HFFc6 (cell line): Measurements from ENCODE around the gene ABCF1. TPM values are rescaled to one million over a fixed set of nuclear protein-coding genes. Genes with fewer than 3 reads are reported as not detected.

ENCODE experiments used
- DNase-seq: peaks from one replicate; pipeline ENCODE4 v3.0.0-alpha.2; 2018
- H3K27ac Mint-ChIP-seq: 2 replicates; pipeline ENCODE4 v1.8.0; 2020; ENCODE audit warnings: mild to moderate bottlenecking, mixed read lengths
- H3K27me3 Mint-ChIP-seq: 2 replicates; pipeline ENCODE4 v1.8.0; 2021; ENCODE audit warnings: mild to moderate bottlenecking, moderate library complexity, mixed read lengths; ENCODE audit not compliant: insufficient read depth
- H3K36me3 Mint-ChIP-seq: 2 replicates; pipeline ENCODE4 v1.8.0; 2021; ENCODE audit warnings: low read depth, mixed read lengths
- H3K4me1 Mint-ChIP-seq: 2 replicates; pipeline ENCODE4 v1.8.0; 2020; ENCODE audit warnings: low read depth, mixed read lengths
- H3K4me3 Mint-ChIP-seq: 2 replicates; pipeline ENCODE4 v1.8.0; 2020; ENCODE audit warnings: mild to moderate bottlenecking, moderate library complexity, mixed read lengths
- H3K9me3 Mint-ChIP-seq: 2 replicates; pipeline ENCODE4 v1.8.0; 2020; ENCODE audit warnings: mild to moderate bottlenecking, mixed read lengths
- CTCF ChIP-seq: fragments of 200-600 bp; sonication (generic); IDR thresholded peaks from 2 replicates; pipeline ENCODE4 v1.5.0; 2021; ENCODE audit warnings: antibody characterized with exemption, mild to moderate bottlenecking
- total RNA-seq, 6 experiments: library from RNA; stranded (reverse); fragmentation: NEBNext Ultra II Directional; extraction: Animal tissue kit (Norgen Biotek cat#: 25700); gene quantifications; 2 replicates in 1 of 6; 3 replicates in 5 of 6; pipeline ENCODE4 v1.2.3, GENCODE V29; 2021

The ABCF1 gene
- total RNA-seq, 6 experiments from 2014 or later = 51.3 to 69.3 (median 63.1) TPM

- Mint-ChIP-seq H3K27ac (no peak overlapping the region; the same call in 1 of the 2 replicates), H3K27me3 (peaks cover 12% of the 10 kb centered on the region), H3K9me3 (no peaks in the 10 kb centered on the region), H3K4me3 (no peak overlapping the region), H3K36me3 (peaks cover 26% of the 10 kb centered on the region), H3K4me1 (no peaks in the 10 kb centered on the region)
- TF ChIP-seq CTCF = no peak
- no peak for DNase-seq
These were observed 27.8 kb downstream of the ABCF1 start for GRCh38 chr6:30598912-30599624.

DNA sequence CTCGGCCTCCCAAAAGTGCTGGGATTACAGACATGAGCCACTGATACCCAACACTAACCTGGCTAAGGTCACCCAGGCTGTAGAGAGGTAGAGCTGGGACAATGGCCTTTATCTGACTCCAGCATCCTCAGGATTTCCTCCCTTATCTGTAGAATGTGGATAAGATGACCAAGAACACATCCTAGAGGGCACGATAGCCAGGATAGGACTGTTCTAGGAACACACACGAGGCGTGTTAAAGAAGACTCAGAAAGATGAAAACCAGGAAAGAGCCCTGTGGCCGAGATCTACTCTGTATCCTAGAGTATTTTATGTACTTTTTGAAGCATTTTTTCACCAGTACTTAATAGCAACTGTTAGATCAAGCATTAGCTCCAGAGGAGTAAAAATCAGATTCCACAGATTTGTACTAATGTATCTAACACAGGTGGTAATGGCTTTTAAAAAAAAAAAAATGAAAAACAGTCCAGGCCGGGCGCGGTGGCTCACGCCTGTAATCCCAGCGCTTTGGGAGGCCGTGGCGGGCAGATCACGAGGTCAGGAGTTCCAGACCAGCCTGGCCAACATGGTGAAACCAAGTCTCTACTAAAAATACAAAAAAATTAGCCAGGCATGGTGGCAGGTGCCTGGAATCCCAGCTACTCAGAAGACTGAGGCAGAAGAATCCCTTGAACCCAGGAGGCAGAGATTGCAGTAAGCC is 28.5 kb downstream of the ABCF1 start:
- Mint-ChIP-seq H3K27me3 (peaks cover 12% of the 10 kb centered on the region), H3K4me1 (no peaks in the 10 kb centered on the region), H3K36me3 (peaks cover 31% of the 10 kb centered on the region), H3K27ac (peak overlapping the region; percentile 37; the same call in 1 of the 2 replicates), H3K4me3 (no peak overlapping the region), H3K9me3 (no peaks in the 10 kb centered on the region)
- TF ChIP-seq CTCF = no peak
- DNase-seq = no peak

DNA sequence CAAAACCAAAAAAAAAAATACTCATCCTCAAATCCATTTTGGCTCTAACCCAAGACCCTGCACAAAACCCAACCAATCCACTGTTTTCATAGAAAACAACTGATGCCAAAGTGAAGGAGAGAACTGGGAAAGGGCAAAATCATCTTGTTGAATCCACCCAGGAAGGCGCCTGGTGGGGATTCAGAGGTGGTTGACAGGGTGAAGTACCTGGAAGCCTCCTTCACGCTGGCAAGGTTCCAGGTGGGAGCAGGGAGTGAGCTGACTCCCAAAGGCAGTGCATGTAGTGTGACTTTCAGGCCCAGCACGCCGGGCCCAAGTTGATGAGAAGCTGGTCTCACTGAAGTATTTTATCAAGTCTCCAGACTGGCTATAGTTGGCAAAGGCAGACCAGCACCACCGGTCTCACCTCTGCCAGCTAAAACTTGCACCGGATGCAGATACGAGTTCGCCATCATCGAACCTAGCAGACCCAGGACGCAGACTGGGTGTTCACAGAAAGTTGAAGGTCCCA is 29.3 kb downstream of the ABCF1 start:
- H3K36me3 Mint-ChIP-seq = peaks cover 34% of the 10 kb centered on the region
- H3K4me3 Mint-ChIP-seq = no peak overlapping the region; the same call in 1 of the 2 replicates
- H3K27ac Mint-ChIP-seq = peak overlapping the region; percentile 46; the same call in 1 of the 2 replicates
- no peak for DNase-seq
- H3K4me1 Mint-ChIP-seq = no peaks in the 10 kb centered on the region
- H3K27me3 Mint-ChIP-seq = peaks cover 12% of the 10 kb centered on the region
- no peak for TF ChIP-seq CTCF
- H3K9me3 Mint-ChIP-seq = no peaks in the 10 kb centered on the region

- Mint-ChIP-seq H3K27me3 (peaks cover 9% of the 10 kb centered on the region), H3K36me3 (peaks cover 39% of the 10 kb centered on the region), H3K4me1 (no peaks in the 10 kb centered on the region), H3K4me3 (no peak overlapping the region), H3K27ac (no peak overlapping the region), H3K9me3 (no peaks in the 10 kb centered on the region)
- no peak for TF ChIP-seq CTCF
- DNase-seq = no peak
These were observed 30.2 kb downstream of the ABCF1 start for GRCh38 chr6:30601436-30601814.

- Mint-ChIP-seq H3K9me3 (no peaks in the 10 kb centered on the region), H3K36me3 (peaks cover 44% of the 10 kb centered on the region), H3K4me3 (no peak overlapping the region), H3K27me3 (peaks cover 6% of the 10 kb centered on the region), H3K4me1 (no peaks in the 10 kb centered on the region), H3K27ac (no peak overlapping the region)
- DNase-seq = no peak
- no peak for TF ChIP-seq CTCF
These were observed 30.8 kb downstream of the ABCF1 start for GRCh38 chr6:30601815-30602641.
